GM10847 (cell line): Measurements from ENCODE around the gene PLAGL1.

Experiments used
- POLR2A ChIP-seq: IDR thresholded peaks from 2 replicates; pipeline ENCODE4 v1.6.1; 2011; ENCODE audit not compliant: insufficient read length; ENCODE audit errors: extremely low read depth

Gene PLAGL1

GRCh38 chr6:144013486-144013909 lies 5.4 kb upstream of the PLAGL1 start:
- TF ChIP-seq POLR2A, result no peak

DNA sequence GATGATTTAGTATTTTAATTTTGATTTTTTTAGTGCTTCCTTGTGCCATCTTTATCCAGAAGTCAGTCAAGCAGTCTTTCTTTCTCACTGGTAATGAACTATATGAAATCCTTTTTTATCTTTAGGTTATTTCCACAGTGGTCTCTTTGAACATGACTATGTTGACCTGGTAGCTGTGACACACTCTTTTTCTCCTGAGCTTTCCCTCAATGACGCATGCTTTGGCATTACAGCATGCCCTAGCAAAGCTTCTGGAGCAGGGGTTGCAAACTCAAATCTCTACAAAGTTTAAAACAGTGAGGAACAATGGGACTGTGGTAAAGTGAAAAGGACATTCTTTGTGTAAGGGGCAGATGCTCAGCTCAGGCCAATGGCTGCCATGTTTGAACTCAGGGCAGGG lies 4.5 kb upstream of the PLAGL1 start:
- no peak for TF ChIP-seq POLR2A

DNA sequence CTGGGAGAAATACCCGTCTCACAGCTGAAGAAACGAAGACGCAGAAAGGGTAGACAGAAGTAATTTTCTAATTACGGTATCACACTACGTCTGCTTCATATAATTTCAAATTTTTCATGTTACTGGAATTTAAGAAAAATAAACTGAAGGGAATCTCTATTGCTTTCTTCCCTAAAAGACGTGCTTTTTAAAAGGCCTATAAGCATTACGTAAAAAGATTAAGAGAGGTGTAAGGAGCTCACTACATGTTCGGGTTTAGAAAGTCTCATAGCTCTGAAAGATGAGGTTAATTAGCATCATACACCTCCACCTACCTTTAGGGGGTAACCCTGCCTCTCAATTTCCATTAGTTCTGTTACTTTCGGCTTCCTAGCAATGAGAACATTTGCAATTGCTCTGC lies 787 bp upstream of the PLAGL1 start:
- TF ChIP-seq POLR2A, result no peak

DNA sequence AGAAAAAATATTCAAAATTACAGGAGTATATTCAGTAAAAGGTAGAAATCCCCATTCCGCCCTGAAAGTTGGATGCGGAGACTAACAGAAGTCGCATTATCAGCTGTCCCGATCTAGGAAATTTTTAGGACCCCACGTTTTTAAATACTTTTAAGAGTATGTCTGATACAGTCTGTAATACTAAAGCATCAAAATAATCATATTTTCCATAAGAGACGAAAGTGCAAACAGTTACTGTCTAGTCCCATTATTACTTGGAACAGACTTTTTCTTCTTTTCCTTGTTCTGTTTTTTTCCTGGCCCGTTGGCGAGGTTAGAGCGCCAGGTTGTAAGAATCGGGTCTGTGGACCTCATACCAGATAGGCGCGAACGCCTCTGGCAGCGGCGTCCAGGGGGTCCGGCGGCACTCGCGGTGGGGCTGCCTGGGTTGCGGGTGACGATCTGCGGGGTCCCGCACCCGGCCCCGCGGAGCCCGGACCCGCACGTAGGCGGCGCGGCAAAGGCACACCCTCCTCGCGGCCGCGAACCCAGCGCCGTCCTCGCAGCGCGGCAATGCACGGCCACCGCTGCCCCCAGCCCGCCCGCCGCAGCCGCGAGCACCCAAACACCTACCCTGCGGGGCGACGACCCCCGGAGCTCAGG lies 460 bp downstream of the PLAGL1 start:
- TF ChIP-seq POLR2A, result no peak

DNA sequence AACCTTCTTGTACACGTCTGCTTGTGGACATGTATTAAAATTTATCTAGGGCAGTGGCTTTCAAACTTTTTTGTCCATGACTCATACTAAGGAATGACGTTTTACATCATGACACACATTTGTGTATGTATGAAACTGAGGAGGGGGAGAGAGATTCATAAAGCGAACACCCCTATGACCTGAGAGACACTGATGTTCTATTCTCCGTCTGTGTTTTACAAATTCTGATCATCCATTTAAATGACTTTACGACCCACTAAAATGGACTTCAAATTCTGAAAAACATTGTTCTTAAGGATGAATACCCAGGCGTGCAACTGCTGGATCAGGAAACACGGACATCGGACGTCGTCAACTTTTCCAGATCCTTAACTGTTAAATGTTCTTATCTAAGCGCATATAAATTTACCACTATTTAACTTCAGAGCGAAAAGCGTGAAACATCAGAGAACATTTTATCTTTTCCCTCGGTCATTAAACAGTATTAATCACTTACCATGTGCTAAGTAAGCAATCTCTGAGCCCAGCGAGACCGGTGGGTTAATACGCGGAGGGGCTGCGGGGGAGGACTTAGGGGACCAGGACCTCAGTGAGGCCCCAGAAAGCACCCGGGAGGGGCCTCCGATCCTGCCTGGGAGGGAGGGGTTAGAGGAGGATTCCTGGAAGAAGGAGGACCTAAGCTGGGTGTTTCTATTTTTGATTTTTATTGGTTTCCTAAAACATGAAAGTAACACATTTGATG lies 1.2 kb downstream of the PLAGL1 start:
- no peak for TF ChIP-seq POLR2A

- no peak for TF ChIP-seq POLR2A
Measured at GRCh38 chr6:143999406-143999805, 8.7 kb downstream of the PLAGL1 start.

GRCh38 chr6:143998686-143999085 lies 9.4 kb downstream of the PLAGL1 start:
- TF ChIP-seq POLR2A, result no peak

DNA sequence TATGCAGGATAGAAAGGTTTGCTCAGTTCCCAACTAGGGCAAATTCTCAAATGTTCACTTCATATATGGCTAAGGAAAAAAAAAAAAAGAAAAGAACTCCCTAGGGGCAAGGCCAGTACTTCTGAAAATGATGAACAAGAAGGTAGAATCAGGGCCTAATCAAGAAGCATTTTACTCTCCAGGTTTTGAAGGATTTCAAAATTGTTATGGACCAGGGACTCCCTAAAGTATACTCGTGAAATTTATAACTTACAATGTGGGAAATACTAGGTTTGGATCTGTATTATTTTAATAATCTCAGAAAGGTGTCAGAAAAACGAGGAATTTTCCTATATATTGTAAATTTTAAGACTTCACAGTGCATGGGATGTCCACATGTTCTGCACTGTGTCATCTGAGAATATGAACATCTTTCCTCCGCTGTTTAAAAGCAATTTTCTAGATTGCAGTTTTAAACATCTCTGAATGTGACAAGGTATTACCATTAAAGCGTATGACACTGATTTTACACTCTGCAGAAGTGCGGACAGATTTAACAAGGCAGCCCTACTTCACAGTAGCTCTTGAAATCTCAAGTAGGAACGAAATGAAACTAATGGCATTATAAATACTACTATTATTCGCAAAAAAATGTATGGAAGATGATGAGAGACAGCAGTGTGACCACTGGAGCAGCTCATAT lies 14.0 kb downstream of the PLAGL1 start:
- no peak for TF ChIP-seq POLR2A

- no peak for TF ChIP-seq POLR2A
Measured at GRCh38 chr6:143992285-143992684, 15.8 kb downstream of the PLAGL1 start.

DNA sequence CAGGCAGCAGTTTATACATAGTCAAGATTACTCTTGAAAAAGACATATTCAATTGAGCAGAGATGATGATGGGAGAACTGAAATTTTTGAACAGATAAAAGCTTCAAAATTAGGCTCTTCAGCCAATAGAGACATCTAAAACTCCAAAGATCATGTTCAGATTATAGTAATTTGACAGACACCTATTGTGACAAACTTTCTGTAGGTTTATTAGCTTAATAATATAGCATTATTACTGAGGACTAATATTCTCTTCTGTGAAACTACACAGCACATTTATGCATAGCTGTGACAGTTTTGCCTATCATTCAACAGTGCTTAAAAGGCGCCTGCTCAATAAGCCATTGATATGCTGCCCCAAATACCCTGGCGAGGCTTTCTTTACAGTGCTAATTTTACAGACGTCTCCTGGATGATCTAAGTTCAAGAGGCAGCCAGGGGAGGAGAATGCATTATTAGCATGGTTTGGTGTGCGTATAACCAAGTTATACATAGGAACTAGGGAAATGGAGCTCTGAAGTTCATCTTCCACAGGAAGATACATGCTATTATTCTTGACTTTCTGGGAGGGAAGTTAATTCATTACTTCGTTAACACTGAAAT lies 21.5 kb downstream of the PLAGL1 start:
- TF ChIP-seq POLR2A, result no peak

DNA sequence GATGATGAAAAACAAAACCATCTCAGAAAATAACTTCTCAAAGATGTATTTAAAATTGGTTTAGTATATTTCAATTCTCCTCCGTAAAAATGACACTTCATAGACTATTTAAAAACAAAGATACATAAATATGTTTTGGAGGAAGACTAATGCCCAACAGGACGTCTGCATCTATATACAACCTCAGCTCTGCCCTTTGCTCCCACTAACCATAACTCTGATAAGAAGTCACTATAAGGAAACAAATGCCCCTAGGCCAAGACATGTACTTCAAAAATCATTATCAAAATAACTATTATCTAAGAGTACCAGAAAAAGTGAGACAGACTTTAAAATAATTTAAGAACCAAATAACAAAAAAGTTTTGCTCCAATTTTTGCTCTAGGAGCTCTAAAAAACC lies 23.4 kb downstream of the PLAGL1 start:
- no peak for TF ChIP-seq POLR2A

DNA sequence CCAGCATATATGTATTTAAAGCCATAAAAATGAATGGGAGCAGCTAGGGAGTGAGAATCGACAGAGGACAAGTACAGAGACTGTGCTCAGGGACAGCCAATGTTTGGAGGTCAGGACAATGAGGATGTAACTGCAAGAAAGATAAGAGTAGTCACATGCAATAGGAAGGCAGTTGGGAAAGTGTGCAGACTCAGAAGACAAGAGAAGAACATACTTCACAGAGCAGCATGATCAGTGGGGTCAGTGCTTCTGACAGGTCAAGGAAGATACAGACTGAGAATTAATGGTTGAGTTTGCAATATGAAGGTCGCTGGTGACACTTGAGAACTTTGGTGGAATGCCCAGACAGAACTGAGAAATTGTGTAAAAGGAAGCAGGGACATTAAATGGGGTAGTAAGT lies 25.1 kb downstream of the PLAGL1 start:
- TF ChIP-seq POLR2A, result no peak

- TF ChIP-seq POLR2A, result no peak
Measured at GRCh38 chr6:143980921-143981320, 27.1 kb downstream of the PLAGL1 start.

GRCh38 chr6:143976806-143977349 lies 31.2 kb downstream of the PLAGL1 start:
- no peak for TF ChIP-seq POLR2A

- TF ChIP-seq POLR2A, result no peak
Measured at GRCh38 chr6:143974089-143974488, 34.0 kb downstream of the PLAGL1 start.
